CMK (cell line): ENCODE data around the gene SLC34A3.
"Not testable (repeated sequence)": the region's sequence is repeated elsewhere in the genome, so short reads cannot be mapped to it uniquely, and the experiment has no call there.

ENCODE experiments used
- DNase-seq: peaks from one replicate; pipeline ENCODE4 v3.0.0-alpha.2; 2010; ENCODE audit warnings: low read depth

SLC34A3 gene

DNA sequence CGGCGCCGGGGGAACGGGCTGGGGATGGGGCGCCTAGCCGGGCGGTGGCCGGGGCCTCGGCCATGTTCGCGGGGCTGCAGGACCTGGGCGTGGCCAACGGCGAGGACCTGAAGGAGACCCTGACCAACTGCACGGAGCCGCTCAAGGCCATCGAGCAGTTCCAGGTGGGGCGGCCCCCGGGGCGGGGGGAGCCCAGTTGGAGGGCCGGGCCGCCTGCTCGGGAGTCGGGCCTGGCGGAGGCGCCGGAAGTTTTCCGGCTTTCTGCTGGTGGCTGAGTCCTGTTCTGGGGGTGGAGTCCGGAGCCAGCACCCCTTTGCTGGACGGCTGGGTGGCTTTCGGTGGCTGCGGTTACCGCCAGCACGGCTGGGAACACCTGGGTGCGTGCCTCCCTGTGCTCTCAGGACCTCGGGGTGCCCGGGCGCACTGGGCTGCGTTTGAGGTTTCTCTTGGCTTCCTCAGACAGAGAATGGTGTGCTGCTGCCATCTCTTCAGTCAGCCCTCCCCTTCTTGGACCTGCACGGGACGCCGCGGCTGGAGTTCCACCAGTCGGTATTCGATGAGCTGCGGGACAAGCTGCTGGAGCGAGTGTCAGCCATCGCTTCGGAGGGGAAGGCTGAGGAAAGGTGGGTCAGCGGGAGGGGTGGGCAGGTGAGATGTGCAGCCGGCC, 24.9 kb downstream of the SLC34A3 start:
- no peak for DNase-seq

GRCh38 chr9:137256362-137256761, 25.7 kb downstream of the SLC34A3 start:
- no peak for DNase-seq

DNA sequence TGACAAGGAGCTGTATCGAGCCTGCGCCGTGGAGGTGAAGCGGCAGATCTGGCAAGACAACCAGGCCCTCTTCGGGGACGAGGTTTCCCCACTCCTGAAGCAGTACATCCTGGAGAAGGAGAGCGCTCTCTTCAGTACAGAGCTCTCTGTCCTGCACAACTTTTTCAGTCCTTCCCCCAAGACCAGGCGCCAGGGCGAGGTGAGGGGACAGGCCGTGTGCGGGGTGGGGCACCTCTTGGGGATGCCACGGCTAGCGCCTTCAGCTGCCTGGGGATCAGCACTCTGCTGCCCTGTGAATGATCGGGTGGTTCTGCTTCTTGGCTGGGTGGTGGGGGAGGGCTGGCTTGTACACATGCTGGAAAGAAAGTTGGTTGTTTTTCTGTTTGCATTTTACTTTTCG, 26.2 kb downstream of the SLC34A3 start:
- no peak for DNase-seq

GRCh38 chr9:137262173-137262908, 31.6 kb downstream of the SLC34A3 start:
- DNase-seq: not testable (repeated sequence)

- DNase-seq: no peak
Observed at GRCh38 chr9:137262909-137263285, 32.2 kb downstream of the SLC34A3 start.

GRCh38 chr9:137263506-137263905, 32.8 kb downstream of the SLC34A3 start:
- no peak for DNase-seq

- DNase-seq: no peak
Observed at GRCh38 chr9:137264067-137264466, 33.4 kb downstream of the SLC34A3 start.

DNA sequence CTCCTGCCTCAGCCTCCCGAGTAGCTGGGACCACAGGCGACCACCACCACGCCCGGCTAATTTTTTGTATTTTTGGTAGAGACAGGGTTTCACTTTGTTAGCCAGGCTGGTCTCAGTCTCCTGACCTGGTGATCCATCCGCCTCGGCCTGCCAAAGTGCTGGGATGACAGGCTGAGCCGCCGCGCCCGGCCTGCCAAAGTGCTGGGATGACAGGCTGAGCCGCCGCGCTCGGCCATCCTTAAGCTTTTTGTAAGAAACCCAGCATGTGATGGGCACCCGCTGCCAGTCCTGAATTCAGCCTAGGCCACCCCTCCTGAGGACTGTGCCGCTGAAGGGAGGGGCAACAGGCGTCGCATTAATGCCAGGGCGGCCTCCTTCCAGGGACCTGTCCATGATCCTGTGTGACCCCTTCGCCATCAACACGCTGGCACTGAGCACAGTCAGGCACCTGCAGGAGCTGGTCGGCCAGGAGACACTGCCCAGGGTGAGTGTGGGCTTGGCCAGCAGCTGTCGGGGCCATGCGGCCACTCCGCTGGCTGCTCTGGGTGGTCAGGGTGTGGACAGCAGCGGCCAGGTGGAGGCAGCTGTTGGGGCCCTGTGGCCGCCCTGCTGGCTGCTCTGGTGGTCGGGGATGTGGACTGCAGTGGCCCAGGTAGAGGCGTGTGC, 34.9 kb downstream of the SLC34A3 start:
- DNase-seq: no peak

- no peak for DNase-seq
Observed at GRCh38 chr9:137266162-137266527, 35.4 kb downstream of the SLC34A3 start.

GRCh38 chr9:137266585-137267453, 36.1 kb downstream of the SLC34A3 start:
- DNase-seq: no peak

- DNase-seq: no peak
Observed at GRCh38 chr9:137267933-137268355, 37.2 kb downstream of the SLC34A3 start.

DNA sequence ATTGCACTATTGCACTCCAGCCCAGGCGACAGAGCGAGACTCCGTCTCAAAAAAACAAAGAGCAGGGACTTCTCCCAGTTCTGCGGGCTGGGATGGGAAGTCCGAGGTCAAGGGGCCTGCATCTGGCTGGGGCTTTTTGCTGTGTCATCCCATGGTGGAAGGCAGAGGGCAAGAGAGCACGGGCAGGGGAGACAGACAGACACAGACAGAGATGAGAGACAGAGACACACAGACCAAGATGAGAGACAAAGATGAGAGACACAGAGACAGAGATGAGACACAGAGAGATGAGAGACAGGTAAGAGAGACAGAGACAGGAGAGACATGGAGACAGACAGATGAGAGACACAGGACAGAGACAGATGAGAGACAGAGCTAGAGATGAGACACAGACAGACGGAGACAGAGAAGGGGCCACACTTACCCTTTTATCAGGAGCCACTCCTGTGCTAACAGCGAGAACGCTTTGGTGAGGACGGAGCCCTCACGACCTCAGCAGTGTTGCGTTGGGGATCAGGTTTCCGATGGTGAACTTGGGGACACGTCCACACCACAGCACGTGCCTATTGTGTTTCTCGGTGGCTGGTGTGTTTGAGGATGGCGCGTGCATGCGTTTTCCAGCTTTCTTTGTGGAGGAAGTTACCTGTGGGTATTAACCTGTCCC, 38.0 kb downstream of the SLC34A3 start:
- no peak for DNase-seq

- no peak for DNase-seq
Observed at GRCh38 chr9:137269231-137269772, 38.6 kb downstream of the SLC34A3 start.

GRCh38 chr9:137270929-137271695, 40.4 kb downstream of the SLC34A3 start:
- no peak for DNase-seq

- DNase-seq: no peak
Observed at GRCh38 chr9:137271696-137272076, 41.0 kb downstream of the SLC34A3 start.

DNA sequence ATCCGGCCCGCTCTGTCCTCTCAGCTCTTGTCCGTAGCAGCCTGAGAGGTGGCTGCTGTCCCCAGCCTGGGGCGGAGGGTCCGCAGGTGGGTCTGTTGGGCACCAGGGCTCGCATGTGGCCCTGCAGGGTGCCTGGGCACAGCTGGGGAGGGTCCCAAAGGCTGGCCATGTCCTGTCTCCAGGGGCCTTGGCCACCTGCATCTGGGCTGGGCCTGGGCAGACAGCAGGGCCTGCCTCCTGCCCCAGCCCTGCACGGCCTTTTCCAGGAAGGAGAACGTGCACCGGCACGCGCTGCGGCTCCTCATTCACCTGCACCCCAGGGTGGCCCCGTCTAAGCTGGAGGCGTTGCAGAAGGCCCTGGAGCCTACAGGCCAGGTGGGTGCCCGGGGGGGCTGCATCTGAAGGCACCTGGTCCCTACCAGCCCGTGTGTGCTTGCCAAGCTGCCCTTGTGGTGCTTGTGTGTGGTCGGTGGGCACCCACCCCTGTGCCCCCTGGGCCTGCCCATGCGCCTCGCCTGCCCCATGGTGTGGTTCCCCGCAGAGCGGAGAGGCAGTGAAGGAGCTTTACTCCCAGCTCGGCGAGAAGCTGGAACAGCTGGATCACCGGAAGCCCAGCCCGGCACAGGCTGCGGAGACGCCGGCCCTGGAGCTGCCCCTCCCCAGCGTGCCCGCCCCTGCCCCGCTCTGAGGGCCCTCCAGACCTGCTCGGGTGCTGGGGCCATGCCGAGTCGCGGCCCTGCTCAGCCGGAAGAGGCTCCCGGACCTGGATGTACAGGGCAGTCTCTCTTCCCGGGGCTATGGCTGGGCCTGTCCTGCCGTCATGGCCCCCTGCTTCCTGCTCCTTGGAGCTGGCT, 41.8 kb downstream of the SLC34A3 start:
- no peak for DNase-seq

- no peak for DNase-seq
Observed at GRCh38 chr9:137273095-137273490, 42.4 kb downstream of the SLC34A3 start.

- DNase-seq: no peak
Observed at GRCh38 chr9:137273611-137274320, 43.1 kb downstream of the SLC34A3 start.

GRCh38 chr9:137275203-137275587, 44.5 kb downstream of the SLC34A3 start:
- no peak for DNase-seq
